T follicular helper cell (primary cell): ENCODE measurements around the gene QTRT2.

ENCODE experiments used
- DNase-seq: peaks from one replicate; pipeline ENCODE4 v3.0.0-alpha.2; 2020; ENCODE audit warnings: low read depth
- total RNA-seq, 2 experiments: gene quantifications; one replicate each; lab custom pipeline; 2026; lab: John Stamatoyannopoulos, UW

The QTRT2 gene
- 53.1 to 100 reads per million in 2 experiments for total RNA-seq

DNA sequence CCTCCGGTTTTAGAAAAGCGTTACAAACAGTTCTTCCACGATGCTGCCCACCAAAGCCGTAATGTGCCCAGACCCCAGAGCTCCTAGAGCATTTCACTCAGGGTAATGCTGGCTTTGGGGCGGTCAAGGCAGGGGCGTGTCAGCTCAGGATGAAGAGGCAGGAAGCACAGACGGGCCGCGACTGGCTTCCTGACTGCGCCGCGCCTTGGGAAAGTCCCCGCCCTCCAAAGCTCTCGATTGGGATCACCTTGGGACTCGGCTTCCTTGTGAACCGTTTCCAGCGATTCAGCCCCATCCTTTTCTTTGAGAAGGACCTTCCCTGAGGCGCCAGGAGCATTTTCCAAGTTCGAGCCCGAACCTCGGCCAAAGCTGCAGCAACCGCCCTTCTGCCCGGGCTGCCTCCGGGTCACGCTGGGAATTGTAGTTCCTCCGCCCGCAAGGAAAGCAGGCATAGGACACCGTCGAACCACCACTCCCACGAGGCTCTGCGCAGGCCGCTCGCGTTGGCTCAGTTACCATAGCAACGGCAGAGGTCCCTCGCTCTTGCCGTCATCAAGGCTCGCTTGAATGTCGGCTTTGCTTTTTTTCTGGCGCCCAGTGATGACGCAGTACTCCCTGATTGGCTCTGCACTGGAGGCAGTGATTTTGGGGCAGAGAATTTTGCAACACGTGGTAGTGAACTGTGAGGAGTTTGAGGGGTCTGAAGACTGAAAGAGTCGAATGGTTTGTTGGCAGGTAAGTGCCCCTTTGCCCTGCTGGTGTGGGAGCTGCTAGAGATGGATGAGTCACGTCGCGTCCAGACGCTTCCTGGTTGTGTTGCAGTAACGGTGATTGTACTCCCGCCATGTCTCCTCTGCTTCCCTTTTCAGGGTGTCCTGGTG is at the start of gene QTRT2, which contains the start of gene CCDC191:
Gene QTRT2 (plus strand): TSS at position 608 of the 881 bp plus-strand sequence. CDS start 8,521 bp downstream, outside the sequence.
Gene CCDC191 (minus strand): TSS at position 397 of the 881 bp plus-strand sequence. CDS start 60 bp downstream, at position 337.
- DNase-seq, result peak; percentile 99

DNA sequence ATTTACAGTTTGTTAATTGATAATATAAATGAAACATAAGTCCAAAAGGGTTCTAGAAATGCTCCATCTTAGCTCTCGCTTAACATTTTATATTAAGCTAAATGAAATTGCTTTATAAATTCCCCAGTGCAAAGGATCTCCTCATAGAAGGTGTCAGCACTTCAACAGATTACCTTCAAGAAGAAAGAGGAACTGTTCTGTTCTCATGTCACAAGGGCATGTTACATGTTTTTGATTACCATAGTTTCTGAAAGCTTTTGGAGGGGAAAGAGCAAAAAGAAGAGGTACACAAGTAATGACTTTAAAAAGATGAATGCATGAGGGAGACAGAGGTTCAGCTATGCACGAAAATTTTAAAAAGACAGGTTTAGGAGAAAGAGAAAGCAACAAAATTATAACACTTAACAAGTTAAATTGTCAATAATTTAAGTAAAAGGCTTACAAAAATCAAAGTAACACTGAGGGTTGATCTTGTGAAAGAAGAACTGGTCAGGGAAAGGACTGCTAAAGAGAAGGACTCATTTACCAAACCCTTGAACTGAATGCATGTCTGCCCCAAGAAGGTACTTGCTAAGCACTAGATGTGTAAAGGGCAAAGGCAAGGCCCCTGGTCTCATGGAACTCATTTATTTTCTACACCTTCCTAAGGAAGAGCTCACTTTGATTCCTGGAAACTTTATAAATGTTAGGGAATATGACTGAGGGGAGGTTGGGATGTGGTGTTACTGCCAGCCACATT is 45.3 kb upstream of the QTRT2 start:
- no peak for DNase-seq

DNA sequence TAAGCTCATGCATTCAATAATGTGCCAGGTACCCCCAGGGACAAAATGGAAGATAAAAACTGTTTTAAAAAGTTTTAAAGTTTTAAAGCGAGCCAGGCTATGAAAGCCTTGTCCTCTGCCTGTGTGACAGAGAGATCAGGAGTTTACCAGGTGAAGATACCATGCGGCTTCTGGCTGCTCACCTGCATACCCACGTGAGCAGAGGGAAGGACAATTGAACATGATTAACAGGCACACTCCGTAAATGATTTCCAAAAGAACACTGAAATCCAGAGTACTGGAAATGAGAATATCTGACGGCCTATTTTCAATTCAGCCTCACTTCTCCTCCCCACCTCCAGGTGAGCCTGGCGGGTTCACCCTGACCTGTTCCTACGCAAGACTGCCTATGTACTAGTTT is 42.3 kb upstream of the QTRT2 start:
- no peak for DNase-seq

DNA sequence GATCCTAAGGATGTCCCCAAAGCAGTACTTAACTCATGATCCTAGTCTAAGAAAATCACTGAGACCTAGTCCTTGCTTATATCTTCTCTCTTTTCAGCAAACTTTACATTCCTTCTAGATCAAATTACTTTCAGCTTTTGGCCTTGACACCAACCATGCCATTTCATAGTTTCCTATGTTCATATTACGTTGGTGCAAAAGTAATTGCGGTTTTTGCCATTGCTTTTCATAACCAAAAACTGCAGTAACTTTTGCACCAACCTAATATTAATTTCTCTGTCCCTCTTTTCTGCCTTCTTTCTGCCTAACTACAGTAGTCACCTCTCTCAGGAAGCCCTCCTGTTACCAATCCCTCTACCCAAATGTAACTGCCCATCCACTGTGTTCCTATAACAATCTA is 37.1 kb upstream of the QTRT2 start:
- no peak for DNase-seq

DNA sequence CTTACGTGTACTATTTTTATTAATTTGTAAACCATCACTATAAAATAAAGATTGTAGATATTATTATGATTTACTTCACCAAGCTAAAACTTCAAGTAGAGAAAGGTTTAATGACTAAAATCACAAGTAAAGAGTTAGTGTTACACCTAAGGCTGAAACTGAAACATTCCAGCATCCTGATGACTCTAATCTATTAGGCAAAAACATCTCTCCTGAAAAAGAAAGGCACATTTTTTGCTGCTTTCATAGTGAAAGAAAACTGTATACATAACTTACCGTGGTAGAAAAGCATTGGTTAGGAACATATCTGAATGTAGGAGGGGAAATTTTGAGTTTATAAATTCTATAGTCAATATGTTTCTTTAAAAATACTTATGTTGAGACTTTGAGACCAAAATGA is 35.6 kb upstream of the QTRT2 start:
- DNase-seq, result no peak

DNA sequence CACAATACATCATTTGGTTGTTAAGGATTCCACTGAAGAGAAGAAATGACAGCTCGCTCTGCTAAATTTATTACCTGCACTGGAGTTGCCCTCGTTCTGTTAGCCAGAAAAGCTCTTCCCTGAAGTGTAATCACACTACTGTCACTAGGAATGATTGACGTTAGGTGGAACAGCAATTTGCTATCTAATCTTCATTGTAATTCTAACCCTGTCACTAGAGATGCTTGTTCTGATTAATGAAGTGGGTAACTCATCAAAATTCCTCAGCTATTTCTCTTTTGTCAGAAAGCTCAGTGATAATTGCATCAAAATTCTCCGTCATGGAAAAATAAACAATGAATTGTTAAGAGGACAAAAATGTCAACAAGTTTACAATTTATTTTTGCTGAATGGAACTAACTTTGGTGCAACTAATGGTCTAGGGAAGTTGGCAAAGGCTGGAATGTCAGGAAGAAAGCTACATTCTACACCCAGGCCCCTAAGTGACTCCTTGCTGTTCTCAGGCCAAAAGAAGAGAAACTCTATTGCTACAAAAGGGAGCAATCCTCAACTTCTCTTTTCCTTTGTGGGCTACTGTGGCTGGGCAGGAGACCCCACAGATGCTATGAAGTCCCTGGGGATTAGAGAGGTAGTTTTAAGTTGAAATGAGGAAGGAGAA is 34.3 kb upstream of the QTRT2 start:
- DNase-seq, result no peak

DNA sequence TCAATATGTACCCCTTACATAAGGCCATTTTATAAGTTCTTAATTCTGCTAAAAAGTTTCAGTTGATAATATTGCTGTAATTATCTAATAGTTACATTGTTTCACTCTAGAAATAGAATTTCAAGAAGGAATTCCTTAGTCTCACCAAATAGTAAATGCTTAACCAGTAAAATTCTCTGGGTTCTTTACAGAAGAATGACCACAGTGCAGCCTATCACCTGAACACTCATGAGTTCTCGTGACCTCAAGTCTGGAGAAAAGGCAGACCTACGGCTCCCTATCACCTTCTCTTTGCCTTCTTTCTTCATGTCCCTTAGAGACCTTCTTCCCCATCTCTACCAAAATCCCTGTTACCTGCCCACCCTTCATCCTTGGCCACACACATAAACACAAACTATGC is 31.1 kb upstream of the QTRT2 start:
- DNase-seq, result no peak

DNA sequence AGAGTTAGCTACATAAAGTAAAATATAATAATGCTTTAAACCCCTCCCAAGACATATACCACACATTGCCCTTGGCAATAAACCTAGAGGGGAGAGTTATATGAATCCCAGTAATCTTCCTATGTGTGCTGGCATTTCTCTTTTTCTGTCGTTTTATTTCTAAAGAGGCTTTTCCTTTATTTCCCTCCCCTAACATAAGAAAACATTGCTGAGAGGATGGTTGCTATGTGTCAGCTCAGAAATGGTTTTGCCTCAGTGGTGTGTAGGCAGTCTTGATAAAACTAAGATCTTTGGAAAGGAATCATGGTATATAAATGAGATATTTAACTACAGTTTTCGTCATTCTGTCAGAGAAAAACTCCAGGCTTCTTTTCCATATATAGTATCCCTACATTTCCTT is 30.2 kb upstream of the QTRT2 start:
- no peak for DNase-seq

DNA sequence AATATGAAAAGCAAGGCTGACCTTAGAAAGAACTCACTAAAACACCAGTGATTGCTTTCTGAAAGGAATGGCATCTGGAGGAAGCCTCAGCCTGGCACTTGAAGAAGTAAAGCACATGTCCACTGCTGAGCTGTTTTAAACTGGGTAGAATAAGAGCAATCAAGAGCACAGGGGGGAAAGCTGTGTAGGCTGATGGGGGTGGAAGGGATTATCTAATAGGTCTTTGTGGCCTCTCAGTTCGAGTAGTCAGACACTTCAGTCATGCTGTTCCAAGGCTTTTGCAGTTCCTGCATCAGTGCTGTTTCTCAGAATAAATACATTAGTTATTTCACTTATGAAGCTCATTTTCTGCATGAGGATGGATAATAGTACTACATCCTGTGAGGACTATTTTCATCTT is 22.8 kb upstream of the QTRT2 start:
- DNase-seq, result no peak

DNA sequence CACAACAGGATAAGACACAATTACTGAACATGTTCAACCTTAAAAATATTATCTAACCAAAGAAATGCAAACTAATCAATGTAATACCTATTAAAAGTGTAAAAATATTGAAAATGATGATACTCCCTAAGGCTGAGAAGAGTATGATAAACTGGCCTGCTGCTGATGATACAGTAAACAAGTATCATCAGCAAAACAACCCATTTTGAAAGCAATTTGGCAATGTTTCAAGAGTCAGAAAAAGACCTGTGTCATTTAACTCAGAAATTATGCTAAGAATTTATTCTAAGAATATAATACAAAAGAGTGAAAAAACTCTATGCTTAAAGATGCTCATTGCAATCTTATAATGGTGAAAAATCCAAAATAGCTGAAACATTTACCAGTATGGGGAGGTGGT is 22.3 kb upstream of the QTRT2 start:
- no peak for DNase-seq

DNA sequence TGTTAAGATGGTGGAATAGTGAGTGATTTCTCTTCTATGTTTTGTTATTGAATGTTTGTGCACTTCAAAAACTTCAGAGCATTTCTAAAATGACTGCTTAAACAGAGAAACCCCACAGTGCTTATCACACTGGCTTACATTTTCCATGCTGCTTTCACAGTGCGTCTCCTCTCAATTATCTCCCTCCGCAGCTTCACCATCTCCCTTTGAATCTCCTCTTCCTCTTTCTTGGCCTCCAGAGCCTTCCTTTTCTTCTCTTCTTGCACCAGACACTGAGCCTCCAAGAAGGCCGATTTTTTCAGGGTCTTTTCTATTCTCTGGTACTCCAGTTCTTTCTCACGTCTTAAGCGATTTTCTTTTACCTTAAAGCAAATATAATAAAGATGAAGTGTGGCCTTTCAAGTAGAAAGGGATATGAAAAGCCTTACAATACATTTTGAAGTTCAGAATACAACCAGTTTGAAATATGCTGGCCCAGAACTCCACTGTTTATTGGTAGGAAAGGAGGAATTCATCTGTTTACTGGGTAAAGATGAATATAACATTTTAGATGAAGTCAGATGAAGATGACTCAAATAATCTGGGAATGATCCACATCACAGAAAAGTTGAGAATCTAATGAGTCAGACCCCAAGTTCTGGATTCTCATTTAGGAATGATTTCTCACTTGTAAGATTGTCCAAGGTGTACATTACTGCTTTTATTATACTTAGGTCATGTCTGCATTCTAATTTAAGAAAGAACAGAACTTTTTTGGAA is 21.6 kb upstream of the QTRT2 start:
- DNase-seq, result no peak

DNA sequence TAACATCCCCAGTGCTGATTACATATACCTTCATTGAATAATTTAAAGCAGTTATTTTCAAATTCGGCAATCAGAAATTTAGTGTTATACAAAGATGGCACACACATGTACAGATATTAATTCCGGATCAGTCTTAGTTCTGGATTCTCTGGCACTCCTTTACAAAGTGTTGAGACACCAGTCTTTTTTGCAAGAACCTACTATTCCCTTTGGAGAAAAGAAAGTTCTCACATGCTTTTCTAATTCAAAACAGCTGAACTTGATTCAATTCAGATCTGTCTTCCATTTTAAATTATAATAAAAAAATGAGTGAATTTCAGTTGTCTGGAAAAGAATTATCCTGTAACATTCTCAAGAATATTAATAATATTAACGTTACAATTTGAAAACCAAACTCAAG is 20.6 kb upstream of the QTRT2 start:
- no peak for DNase-seq

DNA sequence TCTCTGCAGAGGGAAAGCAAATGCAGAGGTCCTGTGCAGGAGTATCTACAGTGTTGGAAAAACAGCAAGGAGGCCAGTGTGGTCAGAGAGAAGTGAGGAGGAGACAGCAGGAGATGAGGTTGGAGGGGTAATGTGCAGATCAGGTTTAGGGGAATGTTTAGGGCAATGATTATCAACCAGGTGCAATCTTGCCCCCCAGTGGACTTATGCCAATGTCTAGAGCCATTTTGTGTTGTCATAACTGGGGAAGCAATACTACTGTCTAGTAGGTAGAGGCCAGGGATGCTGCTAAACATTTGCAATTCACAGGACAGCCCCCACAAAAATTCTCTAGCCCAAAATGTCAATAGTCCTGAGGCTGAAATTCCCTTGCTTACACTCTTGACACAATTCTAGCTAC is 13.3 kb upstream of the QTRT2 start:
- DNase-seq, result no peak

DNA sequence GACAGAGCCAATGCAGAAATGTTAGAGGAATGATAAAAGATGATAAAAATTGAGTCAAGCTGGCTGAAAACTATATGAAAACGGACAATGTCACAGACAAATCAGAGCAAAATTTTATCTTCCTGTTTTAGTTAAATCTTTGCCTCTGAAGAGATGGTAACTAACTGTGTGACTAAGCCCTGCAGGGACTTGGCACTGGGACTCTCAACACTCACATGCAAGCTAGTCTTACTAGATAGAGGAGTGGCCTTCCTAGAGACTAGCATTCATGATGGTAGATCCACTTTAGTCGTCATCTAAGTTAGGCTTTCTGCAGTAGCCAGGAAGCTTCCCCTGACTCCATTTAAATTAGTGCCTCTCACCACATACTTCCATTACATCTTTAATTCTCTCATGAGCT is 4.3 kb upstream of the QTRT2 start:
- no peak for DNase-seq

DNA sequence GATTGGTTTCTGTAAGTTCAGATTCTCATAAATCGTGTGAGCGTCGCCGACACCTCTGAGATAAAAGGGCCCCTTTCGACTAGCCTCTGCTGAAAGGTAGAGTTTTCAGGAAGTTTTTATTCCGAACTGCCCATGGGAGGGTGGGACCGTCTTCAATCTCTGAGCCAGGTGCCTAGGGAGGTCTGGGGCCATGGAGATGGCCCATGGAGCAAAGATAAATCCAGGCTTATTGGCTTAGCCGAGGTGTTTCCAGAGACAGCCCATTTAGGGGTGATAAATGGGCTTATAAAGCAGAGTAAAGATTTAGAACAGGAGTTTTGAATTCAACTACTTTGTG is 442 bp downstream of the QTRT2 start:
- DNase-seq, result no peak

DNA sequence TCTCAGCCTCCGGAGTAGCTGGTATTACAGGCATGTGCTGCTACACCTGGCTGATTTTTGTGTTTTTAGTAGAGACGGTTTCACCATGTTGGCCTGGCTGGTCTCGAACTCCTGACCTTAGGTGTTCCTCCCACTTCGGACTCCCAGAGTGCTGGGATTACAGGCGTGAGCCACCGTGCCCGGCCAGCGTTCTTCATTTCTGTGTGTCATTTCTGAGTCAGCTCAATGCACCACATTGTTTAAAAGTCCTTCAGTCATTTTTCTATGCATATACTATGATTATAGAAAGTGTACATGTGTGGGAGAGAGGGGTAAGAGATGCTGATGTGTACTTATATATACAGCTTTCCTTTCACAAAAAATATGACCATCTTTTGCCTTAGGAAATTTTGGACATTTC is 2.1 kb downstream of the QTRT2 start:
- no peak for DNase-seq

DNA sequence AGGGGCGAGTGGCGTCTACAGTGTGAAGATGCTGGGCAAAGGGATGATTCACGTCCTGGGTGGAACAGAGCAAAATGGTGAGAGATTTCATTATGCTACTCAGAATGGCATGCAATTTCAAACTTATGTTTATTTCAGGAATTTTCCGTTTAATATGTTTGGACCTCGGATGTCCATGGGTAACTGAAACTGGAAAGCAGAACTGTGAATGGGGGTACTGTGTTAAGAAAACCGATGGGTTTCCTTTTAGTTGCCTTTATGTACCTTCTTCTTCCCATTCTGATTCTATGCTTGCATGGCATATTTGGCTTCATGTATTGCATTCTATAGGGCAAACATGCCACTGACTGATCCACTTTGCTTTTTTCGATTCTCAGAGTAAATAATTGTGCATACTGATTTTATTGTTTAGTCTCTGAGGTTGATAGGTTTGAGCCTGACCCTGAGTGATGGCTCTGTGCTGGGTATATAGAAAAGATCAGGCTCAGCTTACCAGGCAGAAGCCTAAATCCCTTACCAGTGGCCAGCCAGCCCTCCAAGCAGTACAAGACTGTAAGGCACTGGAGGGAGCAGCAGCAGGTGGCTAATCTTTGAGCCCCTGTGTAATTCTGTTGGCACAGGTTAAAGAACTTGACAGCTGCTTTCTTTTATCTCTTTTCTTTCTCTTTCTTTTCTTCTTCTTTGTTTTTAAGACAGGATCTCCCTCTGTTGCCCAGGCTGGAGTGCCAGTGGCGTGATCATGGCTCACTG is 4.5 kb downstream of the QTRT2 start:
- DNase-seq, result no peak

DNA sequence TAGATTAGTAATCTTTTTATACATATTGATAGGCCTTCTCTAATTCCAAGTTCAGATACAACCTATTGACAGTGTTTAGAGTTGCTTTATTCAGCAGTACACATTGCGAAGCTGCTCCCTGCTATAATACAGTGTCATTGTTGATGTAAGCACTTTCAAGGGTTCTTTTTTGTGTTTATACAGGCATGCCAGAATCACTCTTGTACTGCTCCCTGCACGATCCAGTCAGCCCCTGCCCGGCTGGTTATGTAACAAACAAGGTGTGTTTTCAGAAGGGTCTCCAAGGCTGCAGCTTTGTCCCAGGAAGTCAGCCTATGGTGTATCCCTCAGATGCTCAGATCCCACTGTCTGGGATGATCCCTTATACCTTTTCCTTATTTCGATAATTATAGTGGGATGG is 11.3 kb downstream of the QTRT2 start:
- DNase-seq, result no peak

DNA sequence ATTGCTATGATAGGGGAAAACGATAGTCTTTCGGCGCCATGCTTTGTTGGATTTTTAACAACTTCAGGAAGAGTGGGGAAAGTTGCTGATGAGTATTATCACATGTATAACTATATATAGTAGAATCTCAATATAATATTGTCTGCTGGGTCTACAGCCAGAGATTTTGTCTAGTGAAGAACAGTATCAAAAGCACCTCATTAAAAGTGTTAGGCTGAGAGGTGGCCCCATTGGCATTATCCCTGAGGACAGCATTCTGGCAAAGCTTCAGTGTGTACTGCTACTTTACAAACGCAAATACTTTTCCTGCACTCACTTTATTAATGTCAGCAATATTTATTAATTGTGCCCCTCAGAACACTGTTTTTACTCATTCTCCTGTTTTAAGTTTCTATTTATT is 11.8 kb downstream of the QTRT2 start:
- no peak for DNase-seq

DNA sequence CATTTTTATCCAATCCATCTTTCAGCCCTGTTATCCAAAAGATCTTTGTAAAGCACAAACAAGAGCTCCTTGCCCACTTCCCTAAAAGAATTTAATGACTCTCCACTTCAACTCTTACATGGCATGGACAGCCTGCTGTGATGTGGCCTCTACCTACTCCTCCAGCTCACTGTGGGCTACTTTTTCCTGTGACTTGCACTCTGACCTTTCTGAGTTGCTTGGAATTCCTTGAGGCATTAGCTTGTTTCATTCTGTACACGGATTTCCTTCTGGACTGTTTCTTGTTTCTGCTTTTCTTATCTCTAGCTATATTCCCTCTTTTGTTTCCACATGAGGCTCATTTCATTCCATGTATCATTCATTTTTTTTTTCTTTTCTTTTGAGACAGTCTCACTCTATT is 15.2 kb downstream of the QTRT2 start:
- DNase-seq, result no peak

DNA sequence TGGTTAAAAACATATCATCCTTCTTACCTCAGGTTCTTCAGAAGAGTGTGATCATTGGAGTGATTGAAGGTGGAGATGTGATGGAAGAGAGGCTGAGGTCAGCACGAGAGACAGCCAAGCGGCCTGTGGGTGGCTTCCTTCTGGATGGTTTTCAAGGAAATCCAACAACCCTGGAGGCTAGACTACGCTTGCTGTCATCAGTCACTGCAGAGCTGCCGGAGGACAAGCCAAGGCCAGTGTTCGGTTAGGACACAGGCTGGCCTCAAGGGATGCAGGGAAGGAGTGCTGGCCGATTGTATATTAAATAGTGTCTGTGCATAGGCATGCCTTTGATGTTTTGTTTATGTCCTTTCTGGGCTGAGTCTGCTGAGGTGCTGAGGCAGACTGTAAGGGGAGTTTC is 20.2 kb downstream of the QTRT2 start:
- DNase-seq, result no peak
